Measurements from ENCODE around the gene KPNB1.

KPNB1 gene

GRCh38 chr17:47704116-47704515, 54.4 kb downstream of the KPNB1 start:
- Histone ChIP-seq H3K27ac (ENCODE audit: low read depth, low read length) (no peak overlapping the region), H3K9me3 (ENCODE audit: control insufficient read depth in 1 of 2, low read length in 2 of 2) (no peaks in the 10 kb centered on the region), H3K27me3 (ENCODE audit: control insufficient read depth in 1 of 2, insufficient read depth in 2 of 2, low read length in 2 of 2) (no peaks in the 10 kb centered on the region), H3K4me3 (ENCODE audit: low read depth in 1 of 2, low read length in 2 of 2) (no peak overlapping the region), H3K9ac (ENCODE audit: low read depth in 1 of 2, low read length in 2 of 2) (no peak overlapping the region), H3K36me3 (ENCODE audit: control insufficient read depth in 1 of 2, insufficient read depth in 2 of 2, low read length in 2 of 2) (no peaks in the 10 kb centered on the region), H3K4me1 (ENCODE audit: control insufficient read depth in 1 of 2, insufficient read depth in 2 of 2, low read length in 2 of 2) (peaks cover 18 to 29% of the 10 kb centered on the region in 2 donors)

DNA sequence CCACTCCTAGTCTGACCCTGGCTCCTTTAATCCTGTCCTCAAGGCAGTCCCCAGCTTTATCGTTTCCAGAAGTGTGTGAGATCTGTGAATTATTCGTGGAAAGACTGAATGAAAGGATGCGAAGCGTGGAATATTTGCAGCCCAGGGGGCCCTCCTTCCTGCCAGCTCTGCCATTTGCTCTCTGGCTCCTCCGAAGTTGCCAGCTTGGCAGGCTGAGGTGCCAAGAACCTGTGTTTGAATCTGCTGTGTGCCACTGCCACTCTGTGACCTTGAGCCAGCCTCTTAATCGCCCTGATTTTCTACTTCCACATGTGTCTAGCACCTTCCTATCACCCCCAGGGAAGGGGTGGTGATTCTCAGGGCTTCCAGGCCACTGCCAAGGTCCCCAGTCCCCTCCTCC, 55.0 kb downstream of the KPNB1 start:
- Histone ChIP-seq H3K27me3 (ENCODE audit: control insufficient read depth in 1 of 2, insufficient read depth in 2 of 2, low read length in 2 of 2) (no peaks in the 10 kb centered on the region), H3K9ac (ENCODE audit: low read depth in 1 of 2, low read length in 2 of 2) (no peak overlapping the region), H3K9me3 (ENCODE audit: control insufficient read depth in 1 of 2, low read length in 2 of 2) (no peaks in the 10 kb centered on the region), H3K4me3 (ENCODE audit: low read depth in 1 of 2, low read length in 2 of 2) (no peak overlapping the region), H3K27ac (ENCODE audit: low read depth, low read length) (no peak overlapping the region), H3K36me3 (ENCODE audit: control insufficient read depth in 1 of 2, insufficient read depth in 2 of 2, low read length in 2 of 2) (no peaks in the 10 kb centered on the region), H3K4me1 (ENCODE audit: control insufficient read depth in 1 of 2, insufficient read depth in 2 of 2, low read length in 2 of 2) (peaks cover 18 to 29% of the 10 kb centered on the region in 2 donors)

DNA sequence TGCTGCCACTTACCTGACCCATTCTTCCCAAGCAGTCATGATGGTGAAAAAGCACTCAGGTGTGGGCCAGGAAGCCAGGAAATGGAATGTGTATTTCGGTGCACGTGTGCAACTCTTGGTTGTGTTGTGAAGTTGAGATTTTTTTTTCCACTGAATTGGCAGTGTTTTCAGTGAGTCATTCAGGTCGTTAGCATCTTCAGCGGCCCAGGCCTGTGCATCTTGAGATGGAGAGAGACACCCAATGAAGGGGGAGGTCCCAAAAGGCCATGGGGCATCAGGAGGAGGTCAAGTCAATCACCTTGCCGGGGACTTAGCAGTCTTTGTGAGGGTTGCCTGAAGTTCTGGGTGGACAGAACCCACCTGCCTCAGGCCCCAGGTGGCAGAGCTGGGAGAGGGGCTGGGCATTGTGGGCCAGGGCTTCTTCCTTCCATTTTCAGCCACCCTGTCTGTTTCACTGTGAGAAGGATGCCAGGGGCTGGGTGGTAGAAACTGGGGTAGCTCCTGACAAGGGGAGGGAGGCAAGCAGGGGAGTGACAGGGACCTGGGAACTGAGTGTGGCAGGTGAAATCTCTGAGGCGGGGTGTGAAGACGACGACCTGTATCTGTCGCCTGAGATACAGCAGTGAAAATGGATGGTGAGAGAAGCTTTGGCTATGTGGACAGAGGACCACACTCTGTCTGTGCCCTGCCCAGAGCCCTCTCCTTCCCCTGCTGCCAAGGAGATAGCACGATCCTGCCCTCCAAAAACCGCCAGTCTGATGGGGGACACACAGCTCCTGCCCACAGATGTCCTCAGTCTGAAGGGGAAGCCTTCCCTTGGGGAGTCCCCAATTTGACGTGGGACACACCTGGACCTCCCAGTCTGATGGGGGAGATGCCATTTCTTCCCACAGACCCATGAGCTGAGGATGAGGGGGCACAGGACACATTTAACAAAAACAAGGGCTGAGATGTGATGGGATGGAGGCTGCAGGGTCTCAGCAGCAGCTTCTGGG, 56.1 kb downstream of the KPNB1 start:
- Histone ChIP-seq H3K9me3 (ENCODE audit: control insufficient read depth in 1 of 2, low read length in 2 of 2) (no peaks in the 10 kb centered on the region), H3K9ac (ENCODE audit: low read depth in 1 of 2, low read length in 2 of 2) (no peak overlapping the region), H3K36me3 (ENCODE audit: control insufficient read depth in 1 of 2, insufficient read depth in 2 of 2, low read length in 2 of 2) (no peaks in the 10 kb centered on the region), H3K4me1 (ENCODE audit: control insufficient read depth in 1 of 2, insufficient read depth in 2 of 2, low read length in 2 of 2) (peaks cover 18 to 29% of the 10 kb centered on the region in 2 donors), H3K27me3 (ENCODE audit: control insufficient read depth in 1 of 2, insufficient read depth in 2 of 2, low read length in 2 of 2) (no peaks in the 10 kb centered on the region), H3K4me3 (ENCODE audit: low read depth in 1 of 2, low read length in 2 of 2) (no peak overlapping the region), H3K27ac (ENCODE audit: low read depth, low read length) (no peak overlapping the region)

DNA sequence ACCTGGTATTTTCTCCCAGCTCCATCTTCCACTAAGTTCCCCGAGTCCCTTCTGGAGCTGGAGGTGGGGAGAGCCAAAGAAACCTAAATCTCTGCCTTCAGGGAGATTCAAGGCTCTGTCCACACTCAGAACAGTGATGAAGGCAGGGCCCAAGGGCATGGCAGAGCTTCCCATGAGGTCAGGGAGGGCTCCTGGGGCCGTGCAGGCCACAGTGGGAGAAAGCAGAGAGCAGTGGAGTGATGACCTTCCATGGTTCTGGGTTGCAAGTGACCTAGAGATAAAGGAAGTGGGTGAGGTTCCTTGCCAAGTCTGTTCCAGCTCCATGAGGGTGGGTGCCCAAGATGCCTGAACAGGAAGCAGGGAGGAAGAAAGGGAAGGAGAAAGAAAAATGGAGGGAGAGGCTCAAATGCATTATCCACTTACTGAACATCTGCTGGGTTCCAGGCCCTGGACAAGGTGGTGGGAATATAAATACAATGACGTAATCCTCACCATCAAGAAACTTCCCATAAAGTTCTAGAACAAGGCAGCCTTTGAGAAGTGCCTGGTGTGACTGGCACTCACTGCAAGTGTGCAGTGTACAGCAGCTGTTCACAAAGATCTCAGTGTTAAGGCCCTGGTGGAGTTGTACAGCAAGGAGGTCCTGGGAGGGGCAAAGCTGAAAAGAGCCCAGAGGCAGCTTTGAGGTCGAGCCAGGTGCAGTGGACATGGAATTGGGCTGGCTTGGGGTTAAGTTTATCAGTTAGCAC, 57.5 kb downstream of the KPNB1 start:
- no peak overlapping the region for H3K4me3 ChIP-seq (ENCODE audit: low read depth in 1 of 2, low read length in 2 of 2)
- H3K9ac ChIP-seq (ENCODE audit: low read depth in 1 of 2, low read length in 2 of 2) = no peak overlapping the region
- H3K27me3 ChIP-seq (ENCODE audit: control insufficient read depth in 1 of 2, insufficient read depth in 2 of 2, low read length in 2 of 2) = no peaks in the 10 kb centered on the region
- no peaks in the 10 kb centered on the region for H3K36me3 ChIP-seq (ENCODE audit: control insufficient read depth in 1 of 2, insufficient read depth in 2 of 2, low read length in 2 of 2)
- peaks cover 18 to 29% of the 10 kb centered on the region in 2 donors for H3K4me1 ChIP-seq (ENCODE audit: control insufficient read depth in 1 of 2, insufficient read depth in 2 of 2, low read length in 2 of 2)
- no peaks in the 10 kb centered on the region for H3K9me3 ChIP-seq (ENCODE audit: control insufficient read depth in 1 of 2, low read length in 2 of 2)
- no peak overlapping the region for H3K27ac ChIP-seq (ENCODE audit: low read depth, low read length)

GRCh38 chr17:47707884-47708283, 58.2 kb downstream of the KPNB1 start:
- H3K27ac ChIP-seq (ENCODE audit: low read depth, low read length) = no peak overlapping the region
- no peak overlapping the region for H3K9ac ChIP-seq (ENCODE audit: low read depth in 1 of 2, low read length in 2 of 2)

DNA sequence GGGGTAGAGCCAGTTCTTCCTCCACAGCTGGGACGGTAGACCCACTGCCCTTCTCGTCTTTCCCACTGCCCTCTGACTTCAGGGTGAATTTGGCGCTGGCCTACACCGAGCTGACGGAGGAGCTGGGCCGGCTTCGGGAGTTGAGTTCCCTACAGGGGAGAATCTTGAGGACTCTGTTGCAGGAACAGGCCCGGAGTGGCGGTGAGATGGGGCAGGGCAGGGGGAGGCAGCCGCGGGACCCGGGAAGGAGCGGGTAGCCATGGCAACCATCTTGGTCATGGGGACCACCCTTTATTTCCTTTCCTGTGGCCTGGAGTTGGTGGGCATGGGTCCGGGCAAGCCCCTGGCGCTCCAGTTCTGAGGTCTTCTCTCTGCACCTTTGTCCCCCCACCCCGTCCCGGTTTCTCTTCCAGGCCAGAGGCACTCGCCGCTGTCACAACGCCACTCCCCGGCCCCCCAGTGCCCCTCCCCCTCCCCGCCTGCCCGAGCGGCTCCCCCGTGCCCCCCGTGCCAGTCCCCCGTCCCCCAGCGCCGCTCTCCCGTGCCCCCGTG, 58.7 kb downstream of the KPNB1 start:
- H3K4me3 ChIP-seq (ENCODE audit: low read depth in 1 of 2, low read length in 2 of 2) = no peak overlapping the region
- H3K9me3 ChIP-seq (ENCODE audit: control insufficient read depth in 1 of 2, low read length in 2 of 2) = no peaks in the 10 kb centered on the region
- peaks cover 0 to 3% of the 10 kb centered on the region in 2 donors for H3K27me3 ChIP-seq (ENCODE audit: control insufficient read depth in 1 of 2, insufficient read depth in 2 of 2, low read length in 2 of 2)
- no peaks in the 10 kb centered on the region for H3K36me3 ChIP-seq (ENCODE audit: control insufficient read depth in 1 of 2, insufficient read depth in 2 of 2, low read length in 2 of 2)
- H3K4me1 ChIP-seq (ENCODE audit: control insufficient read depth in 1 of 2, insufficient read depth in 2 of 2, low read length in 2 of 2) = peaks cover 18 to 29% of the 10 kb centered on the region in 2 donors
- no peak overlapping the region for H3K27ac ChIP-seq (ENCODE audit: low read depth, low read length)
- no peak overlapping the region for H3K9ac ChIP-seq (ENCODE audit: low read depth in 1 of 2, low read length in 2 of 2)

More at GRCh38 chr17:47707884-47708283, 58.2 kb downstream of the KPNB1 start:
- Histone ChIP-seq H3K4me3 (ENCODE audit: low read depth in 1 of 2, low read length in 2 of 2) (no peak overlapping the region), H3K4me1 (ENCODE audit: control insufficient read depth in 1 of 2, insufficient read depth in 2 of 2, low read length in 2 of 2) (peaks cover 18 to 29% of the 10 kb centered on the region in 2 donors), H3K36me3 (ENCODE audit: control insufficient read depth in 1 of 2, insufficient read depth in 2 of 2, low read length in 2 of 2) (no peaks in the 10 kb centered on the region), H3K27me3 (ENCODE audit: control insufficient read depth in 1 of 2, insufficient read depth in 2 of 2, low read length in 2 of 2) (no peaks in the 10 kb centered on the region), H3K9me3 (ENCODE audit: control insufficient read depth in 1 of 2, low read length in 2 of 2) (no peaks in the 10 kb centered on the region)

GRCh38 chr17:47708864-47709541, 59.3 kb downstream of the KPNB1 start:
- H3K9me3 ChIP-seq (ENCODE audit: control insufficient read depth in 1 of 2, low read length in 2 of 2) = no peaks in the 10 kb centered on the region
- no peak overlapping the region for H3K4me3 ChIP-seq (ENCODE audit: low read depth in 1 of 2, low read length in 2 of 2)
- peaks cover 18 to 29% of the 10 kb centered on the region in 2 donors for H3K4me1 ChIP-seq (ENCODE audit: control insufficient read depth in 1 of 2, insufficient read depth in 2 of 2, low read length in 2 of 2)
- H3K36me3 ChIP-seq (ENCODE audit: control insufficient read depth in 1 of 2, insufficient read depth in 2 of 2, low read length in 2 of 2) = no peaks in the 10 kb centered on the region
- peaks cover 0 to 8% of the 10 kb centered on the region in 2 donors for H3K27me3 ChIP-seq (ENCODE audit: control insufficient read depth in 1 of 2, insufficient read depth in 2 of 2, low read length in 2 of 2)
- no peak overlapping the region for H3K27ac ChIP-seq (ENCODE audit: low read depth, low read length)
- no peak overlapping the region for H3K9ac ChIP-seq (ENCODE audit: low read depth in 1 of 2, low read length in 2 of 2)

- Histone ChIP-seq H3K4me3 (ENCODE audit: low read depth in 1 of 2, low read length in 2 of 2) (no peak overlapping the region), H3K27ac (ENCODE audit: low read depth, low read length) (no peak overlapping the region), H3K9ac (ENCODE audit: low read depth in 1 of 2, low read length in 2 of 2) (no peak overlapping the region), H3K36me3 (ENCODE audit: control insufficient read depth in 1 of 2, insufficient read depth in 2 of 2, low read length in 2 of 2) (no peaks in the 10 kb centered on the region), H3K27me3 (ENCODE audit: control insufficient read depth in 1 of 2, insufficient read depth in 2 of 2, low read length in 2 of 2) (peaks cover 0 to 8% of the 10 kb centered on the region in 2 donors), H3K9me3 (ENCODE audit: control insufficient read depth in 1 of 2, low read length in 2 of 2) (no peaks in the 10 kb centered on the region), H3K4me1 (ENCODE audit: control insufficient read depth in 1 of 2, insufficient read depth in 2 of 2, low read length in 2 of 2) (peaks cover 18 to 29% of the 10 kb centered on the region in 2 donors)
Measured at GRCh38 chr17:47709594-47709993, 59.9 kb downstream of the KPNB1 start.

- Histone ChIP-seq H3K27ac (ENCODE audit: low read depth, low read length) (no peak overlapping the region), H3K4me3 (ENCODE audit: low read depth in 1 of 2, low read length in 2 of 2) (no peak overlapping the region), H3K27me3 (ENCODE audit: control insufficient read depth in 1 of 2, insufficient read depth in 2 of 2, low read length in 2 of 2) (peaks cover 0 to 8% of the 10 kb centered on the region in 2 donors), H3K36me3 (ENCODE audit: control insufficient read depth in 1 of 2, insufficient read depth in 2 of 2, low read length in 2 of 2) (no peaks in the 10 kb centered on the region), H3K9me3 (ENCODE audit: control insufficient read depth in 1 of 2, low read length in 2 of 2) (no peaks in the 10 kb centered on the region), H3K4me1 (ENCODE audit: control insufficient read depth in 1 of 2, insufficient read depth in 2 of 2, low read length in 2 of 2) (peaks cover 14 to 15% of the 10 kb centered on the region in 2 donors), H3K9ac (ENCODE audit: low read depth in 1 of 2, low read length in 2 of 2) (no peak overlapping the region)
Measured at GRCh38 chr17:47711366-47712099, 61.8 kb downstream of the KPNB1 start.
